Type B pancreatic cell (in vitro differentiated cells): Measurements from ENCODE around the gene FAM78A. TPM values are rescaled to one million over a fixed set of nuclear protein-coding genes. Genes with fewer than 3 reads are reported as not detected.

Source experiments
- DNase-seq: peaks from one replicate; pipeline ENCODE4 v3.0.0; 2021; ENCODE audit warnings: mixed read lengths; ENCODE audit not compliant: unreplicated experiment; ENCODE audit errors: extremely low spot score
- H3K27ac Mint-ChIP-seq: 2 replicates; pipeline ENCODE4 v1.8.0; 2021; ENCODE audit warnings: mild to moderate bottlenecking, mixed read lengths
- H3K27me3 Mint-ChIP-seq: 2 replicates; pipeline ENCODE4 v1.8.0; 2021; ENCODE audit warnings: mixed read lengths
- H3K36me3 Mint-ChIP-seq: 2 replicates; pipeline ENCODE4 v1.8.0; 2021; ENCODE audit warnings: mixed read lengths
- H3K4me1 Mint-ChIP-seq: one replicate; pipeline ENCODE4 v1.8.0; 2021; ENCODE audit warnings: mixed read lengths; ENCODE audit not compliant: unreplicated experiment
- H3K4me3 Mint-ChIP-seq: 2 replicates; pipeline ENCODE4 v1.8.0; 2021; ENCODE audit warnings: mild to moderate bottlenecking, mixed read lengths
- H3K9me3 Mint-ChIP-seq: 2 replicates; pipeline ENCODE4 v1.8.0; 2021; ENCODE audit warnings: mixed read lengths
- CTCF ChIP-seq: fragments of 200-600 bp; sonication (generic); conservative IDR thresholded peaks from 2 replicates; pipeline ENCODE4 v1.5.0; 2021; ENCODE audit warnings: antibody characterized with exemption, mild to moderate bottlenecking
- total RNA-seq: library from RNA; stranded (reverse); gene quantifications from 2 replicates; pipeline ENCODE4 v1.2.1, GENCODE V29; 2021; ENCODE audit warnings: low replicate concordance

The FAM78A gene
- total RNA-seq, 1 donor from 2014 or later: 1.9 TPM

DNA sequence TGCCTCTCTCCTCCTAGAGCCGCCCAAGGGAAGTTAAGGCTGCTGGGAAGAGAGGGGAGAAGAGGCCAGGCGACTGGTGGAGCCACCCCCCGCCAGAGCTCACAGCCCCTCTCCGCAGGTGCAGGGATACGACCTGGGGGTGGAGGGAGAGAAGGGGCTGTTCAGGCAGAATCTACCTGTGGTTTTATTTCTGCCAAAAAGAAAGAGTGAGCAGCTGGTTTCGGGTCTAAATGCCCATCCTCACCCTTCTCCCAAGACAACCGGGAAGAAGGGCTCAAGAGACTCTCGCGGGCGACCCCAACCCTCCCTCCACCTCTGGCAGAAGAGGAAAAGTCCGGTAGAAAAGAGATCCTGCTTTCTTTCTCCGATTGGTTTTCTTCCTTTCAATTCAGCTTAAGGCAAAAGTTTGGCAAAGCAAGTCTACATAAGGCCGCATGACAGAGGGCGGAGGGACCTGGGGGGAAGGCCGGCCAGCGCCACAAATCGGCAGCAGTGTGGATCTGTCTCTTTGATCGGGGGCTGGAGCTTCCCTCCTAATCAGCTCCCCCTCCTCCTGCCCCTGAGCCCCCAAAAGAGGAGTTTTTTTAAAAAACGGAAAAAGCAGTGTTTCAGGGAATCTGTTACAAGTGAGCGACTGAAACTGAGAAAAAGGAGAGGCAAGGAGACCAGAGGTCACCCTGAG lies 16.3 kb downstream of the FAM78A start:
- Mint-ChIP-seq H3K36me3 (no peaks in the 10 kb centered on the region), H3K9me3 (no peaks in the 10 kb centered on the region), H3K4me3 (no peak overlapping the region), H3K27me3 (no peaks in the 10 kb centered on the region), H3K4me1 (peaks cover 3% of the 10 kb centered on the region), H3K27ac (no peak overlapping the region)
- no peak for TF ChIP-seq CTCF
- DNase-seq: no peak

GRCh38 chr9:131259432-131259898 lies 16.8 kb downstream of the FAM78A start:
- H3K4me1 Mint-ChIP-seq: peaks cover 3% of the 10 kb centered on the region
- no peaks in the 10 kb centered on the region for H3K36me3 Mint-ChIP-seq
- no peak overlapping the region for H3K4me3 Mint-ChIP-seq
- no peak overlapping the region for H3K27ac Mint-ChIP-seq
- TF ChIP-seq CTCF: no peak
- no peaks in the 10 kb centered on the region for H3K9me3 Mint-ChIP-seq
- no peak for DNase-seq
- no peaks in the 10 kb centered on the region for H3K27me3 Mint-ChIP-seq

DNA sequence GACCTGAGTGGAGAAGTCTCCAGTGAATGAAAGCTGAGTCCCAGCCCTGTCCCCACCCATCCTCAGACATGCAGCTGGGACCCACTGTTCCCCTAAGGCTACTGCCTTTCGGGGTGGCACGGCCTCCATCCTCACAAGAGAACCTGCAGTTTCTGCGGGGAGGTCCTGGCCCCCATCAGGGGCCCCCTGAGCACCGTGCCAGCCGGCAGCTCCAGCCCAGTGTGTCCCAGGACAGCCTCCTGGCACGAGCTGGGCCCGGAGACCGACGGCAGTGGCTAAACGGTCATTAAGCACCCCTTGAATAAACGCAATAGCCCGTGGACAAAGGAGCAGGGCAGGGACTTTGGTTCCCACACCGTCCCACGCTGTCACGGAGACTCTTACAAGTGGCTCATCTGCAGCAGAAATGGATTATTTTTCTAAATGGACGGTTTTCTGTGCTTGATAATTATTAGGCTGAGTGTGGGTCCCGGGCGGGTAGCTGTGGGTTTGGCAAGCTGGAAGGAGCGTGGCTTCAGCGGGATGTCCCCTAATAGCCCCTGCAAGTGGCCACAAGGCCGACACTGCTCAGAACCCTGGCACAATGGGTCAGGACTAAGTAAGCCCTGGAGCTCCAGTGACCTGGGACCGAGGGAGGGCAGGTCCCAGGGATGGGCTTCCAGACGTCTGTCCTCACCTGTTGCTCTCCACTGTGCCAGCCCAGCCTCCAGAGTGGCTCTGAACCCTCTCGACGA lies 17.4 kb downstream of the FAM78A start:
- no peak for TF ChIP-seq CTCF
- no peaks in the 10 kb centered on the region for H3K9me3 Mint-ChIP-seq
- H3K27me3 Mint-ChIP-seq: no peaks in the 10 kb centered on the region
- H3K4me1 Mint-ChIP-seq: peaks cover 3% of the 10 kb centered on the region
- H3K27ac Mint-ChIP-seq: no peak overlapping the region
- H3K4me3 Mint-ChIP-seq: no peak overlapping the region
- no peaks in the 10 kb centered on the region for H3K36me3 Mint-ChIP-seq
- DNase-seq: no peak

- Mint-ChIP-seq H3K4me1 (peaks cover 3% of the 10 kb centered on the region), H3K27ac (no peak overlapping the region), H3K4me3 (no peak overlapping the region), H3K36me3 (no peaks in the 10 kb centered on the region), H3K9me3 (no peaks in the 10 kb centered on the region), H3K27me3 (no peaks in the 10 kb centered on the region)
- TF ChIP-seq CTCF: no peak
- DNase-seq: no peak
These were observed 18.1 kb downstream of the FAM78A start for GRCh38 chr9:131258186-131258585.

GRCh38 chr9:131257266-131258025 lies 18.9 kb downstream of the FAM78A start:
- no peaks in the 10 kb centered on the region for H3K27me3 Mint-ChIP-seq
- no peaks in the 10 kb centered on the region for H3K9me3 Mint-ChIP-seq
- TF ChIP-seq CTCF: no peak
- DNase-seq: no peak
- H3K36me3 Mint-ChIP-seq: no peaks in the 10 kb centered on the region
- no peak overlapping the region for H3K27ac Mint-ChIP-seq
- H3K4me3 Mint-ChIP-seq: no peak overlapping the region
- peaks cover 3% of the 10 kb centered on the region for H3K4me1 Mint-ChIP-seq
